IMR-90 (cell line): ENCODE data around the gene BEX1. TPM values are rescaled to one million over a fixed set of nuclear protein-coding genes. Genes with fewer than 3 reads are reported as not detected.

ENCODE experiments used
- ATAC-seq: fragments of 200-7000 bp; cut with Tn5 transposase; 2 replicates; pipeline ENCODE4 v1.9.1; 2020; ENCODE audit warnings: low read depth, mild to moderate bottlenecking, moderate library complexity
- BruUV-seq: library from RNA; stranded (reverse); fragments of 400-500 nt; replicated peaks from 2 replicates; lab custom pipeline; 2021; lab: Mats Ljungman, UMichigan
- CTCF ChIA-PET: fragments of 300-600 bp; formaldehyde crosslinking; extraction: SDS; loops from one replicate; lab custom pipeline; 2021; ENCODE audit warnings: antibody characterized with exemption; lab: Yijun Ruan, JAX
- POLR2A ChIA-PET: fragments of 300-600 bp; sonication (Branson Sonifier 250); formaldehyde crosslinking; loops from one replicate; lab custom pipeline; 2022; ENCODE audit warnings: antibody characterized with exemption; ENCODE audit not compliant: unreplicated experiment; lab: Charles Lee
- DNase-seq: peaks from one replicate; pipeline ENCODE4 v3.0.0; 2013
- H2AFZ ChIP-seq: replicated peaks from 2 replicates; pipeline ENCODE3; 2013; ENCODE audit warnings: low read length, mild to moderate bottlenecking; ENCODE audit not compliant: poor library complexity
- H2AK5ac ChIP-seq: 2 replicates; pipeline ENCODE4 v1.6.1; 2013; ENCODE audit warnings: low read depth, low read length, inconsistent platforms
- H2AK9ac ChIP-seq: replicated peaks from 2 replicates; pipeline ENCODE3; 2013; ENCODE audit warnings: mild to moderate bottlenecking, low read depth, low read length, moderate library complexity; ENCODE audit not compliant: poor library complexity
- H2BK120ac ChIP-seq: 2 replicates; pipeline ENCODE4 v1.6.1; 2013; ENCODE audit warnings: low read depth, low read length, inconsistent platforms
- H2BK15ac ChIP-seq: 3 replicates; pipeline ENCODE4 v1.6.1; 2013; ENCODE audit warnings: low read depth, low read length, inconsistent platforms
- H2BK20ac ChIP-seq: 2 replicates; pipeline ENCODE4 v1.6.1; 2013; ENCODE audit warnings: low read depth, mild to moderate bottlenecking, inconsistent platforms, low read length, moderate library complexity
- H2BK5ac ChIP-seq: 2 replicates; pipeline ENCODE4 v1.6.1; 2013; ENCODE audit warnings: mild to moderate bottlenecking, low read depth, low read length, inconsistent platforms; ENCODE audit not compliant: poor library complexity, severe bottlenecking
- H3K14ac ChIP-seq: replicated peaks from 2 replicates; pipeline ENCODE4 v1.6.1; 2013; ENCODE audit warnings: low read depth, low read length, inconsistent platforms
- H3K18ac ChIP-seq: 2 replicates; pipeline ENCODE4 v1.6.1; 2013; ENCODE audit warnings: low read depth, low read length, control low read depth
- H3K23ac ChIP-seq: 2 replicates; pipeline ENCODE4 v1.6.1; 2013; ENCODE audit warnings: low read depth, low read length, inconsistent platforms
- H3K27ac ChIP-seq: 2 replicates; pipeline ENCODE4 v1.5.1; 2013; ENCODE audit warnings: mild to moderate bottlenecking, control low read depth, low read length; ENCODE audit not compliant: insufficient read depth
- H3K27me3 ChIP-seq: 2 replicates; pipeline ENCODE4 v1.6.1; 2013; ENCODE audit warnings: low read length; ENCODE audit not compliant: control insufficient read depth, insufficient read depth
- H3K36me3 ChIP-seq: 2 replicates; pipeline ENCODE4 v1.6.1; 2013; ENCODE audit warnings: low read length, mixed read lengths; ENCODE audit not compliant: control insufficient read depth, insufficient read depth
- H3K4ac ChIP-seq: 2 replicates; pipeline ENCODE4 v1.6.1; 2013; ENCODE audit warnings: low read depth, low read length, inconsistent platforms
- H3K4me1 ChIP-seq: 2 replicates; pipeline ENCODE4 v1.6.1; 2013; ENCODE audit warnings: low read length, mixed read lengths; ENCODE audit not compliant: control insufficient read depth, insufficient read depth
- H3K4me2 ChIP-seq: 2 replicates; pipeline ENCODE4 v1.6.1; 2013; ENCODE audit warnings: low read depth, mild to moderate bottlenecking, control low read depth, low read length, moderate library complexity
- H3K4me3 ChIP-seq: 2 replicates; pipeline ENCODE4 v1.5.1; 2013; ENCODE audit warnings: low read depth, mild to moderate bottlenecking, control low read depth, low read length, moderate library complexity; ENCODE audit not compliant: insufficient read depth
- H3K56ac ChIP-seq: 2 replicates; pipeline ENCODE4 v1.6.1; 2013; ENCODE audit warnings: low read length, inconsistent platforms; ENCODE audit not compliant: insufficient read depth; ENCODE audit errors: extremely low read depth
- H3K79me1 ChIP-seq, 2 experiments: 2 replicates each; pipeline ENCODE4 v1.6.1; 2013; ENCODE audit warnings: low read length in 2 of 2, inconsistent platforms in 1 of 2, low read depth in 1 of 2
- H3K9ac ChIP-seq: 2 replicates; pipeline ENCODE4 v1.6.1; 2013; ENCODE audit warnings: low read depth, low read length, control low read depth
- H3K9me1 ChIP-seq: 2 replicates; pipeline ENCODE4 v1.6.1; 2013; ENCODE audit warnings: low read length, inconsistent platforms; ENCODE audit not compliant: insufficient read depth
- H3K9me3 ChIP-seq: 2 replicates; pipeline ENCODE4 v1.6.1; 2013; ENCODE audit warnings: low read length; ENCODE audit not compliant: control insufficient read depth, insufficient read depth
- H4K20me1 ChIP-seq: 2 replicates; pipeline ENCODE4 v1.6.1; 2013; ENCODE audit warnings: low read length, inconsistent platforms; ENCODE audit not compliant: insufficient read depth
- H4K5ac ChIP-seq: 2 replicates; pipeline ENCODE4 v1.6.1; 2013; ENCODE audit warnings: mild to moderate bottlenecking, low read depth, low read length, control low read depth
- H4K8ac ChIP-seq, 2 experiments: 2 replicates each; pipeline ENCODE4 v1.6.1; 2013; ENCODE audit warnings: low read depth in 2 of 2, low read length in 2 of 2, control low read depth in 1 of 2, inconsistent platforms in 1 of 2
- H4K91ac ChIP-seq: 2 replicates; pipeline ENCODE4 v1.6.1; 2013; ENCODE audit warnings: low read depth, low read length, inconsistent platforms; ENCODE audit not compliant: insufficient read depth
- BHLHE40 ChIP-seq: fragments of 150-350 bp; IDR thresholded peaks from 2 replicates; pipeline ENCODE4 v1.6.1; 2016; ENCODE audit warnings: mild to moderate bottlenecking, low read depth, low read length
- MAZ ChIP-seq: IDR thresholded peaks from 2 replicates; pipeline ENCODE4 v1.6.1; 2012; ENCODE audit warnings: low read depth, mild to moderate bottlenecking, low read length, improper control_type of control experiment, moderate library complexity, borderline replicate concordance
- MXI1 ChIP-seq: IDR thresholded peaks from 2 replicates; pipeline ENCODE4 v1.6.1; 2012; ENCODE audit warnings: low read depth, mild to moderate bottlenecking, low read length, moderate library complexity, borderline replicate concordance
- NFE2L2 ChIP-seq: fragments of 150-350 bp; IDR thresholded peaks from 2 replicates; pipeline ENCODE4 v1.6.1; 2016; ENCODE audit warnings: low read depth, mild to moderate bottlenecking, low read length
- POLR2A ChIP-seq: IDR thresholded peaks from 2 replicates; pipeline ENCODE4 v1.6.1; 2012; ENCODE audit warnings: mild to moderate bottlenecking, low read depth, low read length
- RAD21 ChIP-seq: IDR thresholded peaks from 2 replicates; pipeline ENCODE4 v1.6.1; 2012; ENCODE audit warnings: low read length, improper control_type of control experiment
- SMC3 ChIP-seq: fragments of 150-350 bp; IDR thresholded peaks from 2 replicates; pipeline ENCODE4 v1.6.1; 2016; ENCODE audit warnings: low read depth, mild to moderate bottlenecking, antibody characterized with exemption, low read length, moderate library complexity
- WGBS, 2 experiments: methylation state at CpG; one replicate each; pipeline versions ENCODE4 v1.1.5 to v1.1.7; 2013; ENCODE audit warnings: missing lambda C conversion rate in 2 of 2; ENCODE audit not compliant: insufficient read length in 1 of 2; ENCODE audit errors: extremely low coverage in 2 of 2; 5-methylcytosine and 5-hydroxymethylcytosine counted together
- dilution Hi-C: fragments of 300-500 bp; cut with HindIII; formaldehyde crosslinking; loops from one replicate; pipeline ENCODE4 v1.14.3; 2018; ENCODE audit warnings: low sequenced_read_pairs; ENCODE audit not compliant: unreplicated experiment
- in situ Hi-C: fragments of 300-500 bp; cut with MboI; formaldehyde crosslinking; loops from 3 replicates; pipeline ENCODE4 v1.14.3; 2019; ENCODE audit warnings: low sequenced_read_pairs, inconsistent platforms, mixed read lengths
- intact Hi-C: fragments of 100-400 bp; cut with micrococcal nuclease; formaldehyde crosslinking; loops from 2 replicates; pipeline ENCODE4 v1.10.0; 2022
- polyA plus RNA-seq, 3 experiments: library from polyadenylated mRNA; depleted of rRNA; stranded (reverse); fragments of >200 nt; gene quantifications; 2 replicates each; pipeline ENCODE4 v1.2.3, GENCODE V29; 2012; ENCODE audit warnings: low replicate concordance in 1 of 3
- total RNA-seq: library from RNA; depleted of rRNA; stranded (reverse); fragments of >200 nt; gene quantifications from 2 replicates; pipeline ENCODE4 v1.2.3, GENCODE V29; 2012
- TF ChIP-seq, protein P1 (sequence below): conservative IDR thresholded peaks from 2 replicates; pipeline ENCODE4 v1.5.1; 2012; ENCODE audit warnings: mild to moderate bottlenecking, low read depth, low read length, improper control_type of control experiment
- TF ChIP-seq, protein P2 (sequence below): fragments of 150-350 bp; IDR thresholded peaks from 2 replicates; pipeline ENCODE4 v1.6.1; 2016; ENCODE audit warnings: low read depth, mild to moderate bottlenecking, low read length, moderate library complexity, borderline replicate concordance

The BEX1 gene
- total and polyA plus RNA-seq, 2 of the 4 experiments (the other 2 are of a cell fraction): 0.18 to 0.27 TPM

DNA sequence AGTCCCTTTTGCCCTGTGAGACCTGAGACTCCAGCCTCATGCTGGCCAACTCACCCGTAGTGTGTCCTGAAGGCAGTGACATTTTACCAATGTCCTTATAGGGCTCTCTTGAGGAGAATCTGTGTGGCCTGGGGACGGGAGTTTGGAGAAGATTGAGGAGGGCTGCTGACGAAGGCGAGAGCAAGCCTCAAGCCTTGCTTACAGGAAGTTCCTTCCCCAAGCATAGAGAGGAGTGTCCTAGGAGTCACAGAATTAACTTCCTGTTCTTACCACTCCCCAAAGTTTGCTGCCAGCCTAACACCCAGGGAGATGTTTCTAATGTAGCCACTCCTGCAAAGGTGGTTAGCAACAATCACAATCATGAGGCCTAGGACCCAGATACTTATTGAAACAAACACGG, 29.0 kb upstream of the BEX1 start, which contains the start of gene NXF3:
TSS of gene NXF3 (minus strand) at position 202 of the 400 bp plus-strand sequence. CDS start at position 82, 120 bp downstream.
- Histone ChIP-seq H3K4me3 (no peak within 1 kb of the TSS), H3K4me1 (no peaks in the 10 kb centered on the region), H3K56ac (no peak within 1 kb of the TSS), H2BK120ac (no peak within 1 kb of the TSS), H3K18ac (no peak within 1 kb of the TSS), H4K8ac (no peak within 1 kb of the TSS), H3K23ac (no peak within 1 kb of the TSS), H3K9me3 (no peaks in the 10 kb centered on the region), H2AFZ (no peak within 1 kb of the TSS), H3K4ac (no peak within 1 kb of the TSS), H3K36me3 (no peaks in the 10 kb centered on the region), H3K27ac (no peak within 1 kb of the TSS), H3K9me1 (no peaks in the 10 kb centered on the region), H2AK9ac (no peak within 1 kb of the TSS), H2AK5ac (no peak within 1 kb of the TSS), H4K20me1 (no peaks in the 10 kb centered on the region), H3K79me1 (no peaks in the 10 kb centered on the region), H4K91ac (no peak within 1 kb of the TSS), H3K27me3 (no peaks in the 10 kb centered on the region; the same call in 1 of the 2 replicates), H3K4me2 (no peak within 1 kb of the TSS), H3K9ac (no peak within 1 kb of the TSS), H2BK5ac (no peak within 1 kb of the TSS), H2BK15ac (no peak within 1 kb of the TSS), H4K5ac (no peak within 1 kb of the TSS), H2BK20ac (no peak within 1 kb of the TSS), H3K14ac (no peak within 1 kb of the TSS)
- POLR2A ChIA-PET: no interaction called here
- no CpG with 5 or more reads among the region's 5 CpGs for WGBS, 2 experiments
- DNase-seq: no peak
- CTCF ChIA-PET: no interaction called here
- in situ Hi-C loops (no loop called here), dilution Hi-C loops (no loop called here), intact Hi-C loops (no loop called here)
- TF ChIP-seq MXI1: no peak
- no peak for TF ChIP-seq BHLHE40
- TF ChIP-seq, protein P1, sequence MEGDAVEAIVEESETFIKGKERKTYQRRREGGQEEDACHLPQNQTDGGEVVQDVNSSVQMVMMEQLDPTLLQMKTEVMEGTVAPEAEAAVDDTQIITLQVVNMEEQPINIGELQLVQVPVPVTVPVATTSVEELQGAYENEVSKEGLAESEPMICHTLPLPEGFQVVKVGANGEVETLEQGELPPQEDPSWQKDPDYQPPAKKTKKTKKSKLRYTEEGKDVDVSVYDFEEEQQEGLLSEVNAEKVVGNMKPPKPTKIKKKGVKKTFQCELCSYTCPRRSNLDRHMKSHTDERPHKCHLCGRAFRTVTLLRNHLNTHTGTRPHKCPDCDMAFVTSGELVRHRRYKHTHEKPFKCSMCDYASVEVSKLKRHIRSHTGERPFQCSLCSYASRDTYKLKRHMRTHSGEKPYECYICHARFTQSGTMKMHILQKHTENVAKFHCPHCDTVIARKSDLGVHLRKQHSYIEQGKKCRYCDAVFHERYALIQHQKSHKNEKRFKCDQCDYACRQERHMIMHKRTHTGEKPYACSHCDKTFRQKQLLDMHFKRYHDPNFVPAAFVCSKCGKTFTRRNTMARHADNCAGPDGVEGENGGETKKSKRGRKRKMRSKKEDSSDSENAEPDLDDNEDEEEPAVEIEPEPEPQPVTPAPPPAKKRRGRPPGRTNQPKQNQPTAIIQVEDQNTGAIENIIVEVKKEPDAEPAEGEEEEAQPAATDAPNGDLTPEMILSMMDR: no peak
- no peak for TF ChIP-seq NFE2L2
- TF ChIP-seq MAZ: no peak
- TF ChIP-seq, protein P2, sequence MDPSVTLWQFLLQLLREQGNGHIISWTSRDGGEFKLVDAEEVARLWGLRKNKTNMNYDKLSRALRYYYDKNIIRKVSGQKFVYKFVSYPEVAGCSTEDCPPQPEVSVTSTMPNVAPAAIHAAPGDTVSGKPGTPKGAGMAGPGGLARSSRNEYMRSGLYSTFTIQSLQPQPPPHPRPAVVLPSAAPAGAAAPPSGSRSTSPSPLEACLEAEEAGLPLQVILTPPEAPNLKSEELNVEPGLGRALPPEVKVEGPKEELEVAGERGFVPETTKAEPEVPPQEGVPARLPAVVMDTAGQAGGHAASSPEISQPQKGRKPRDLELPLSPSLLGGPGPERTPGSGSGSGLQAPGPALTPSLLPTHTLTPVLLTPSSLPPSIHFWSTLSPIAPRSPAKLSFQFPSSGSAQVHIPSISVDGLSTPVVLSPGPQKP: no peak
- no peak for TF ChIP-seq SMC3
- TF ChIP-seq POLR2A: no peak
- no peak for TF ChIP-seq RAD21
- ATAC-seq: no peak
- BruUV-seq: no TSS peak
